H1 (cell line): ENCODE data around the gene SULF2. TPM values are rescaled to one million over a fixed set of nuclear protein-coding genes. Genes with fewer than 3 reads are reported as not detected.

Experiments used
- CTCF ChIA-PET: fragments of 300-600 bp; sonication (Branson Sonifier 250); formaldehyde crosslinking; loops from one replicate; lab custom pipeline; 2021; ENCODE audit not compliant: partially characterized antibody; lab: Charles Lee
- POLR2A ChIA-PET: fragments of 300-600 bp; sonication (Branson Sonifier 250); formaldehyde crosslinking; loops from one replicate; lab custom pipeline; 2021; ENCODE audit warnings: inconsistent platforms; ENCODE audit not compliant: partially characterized antibody; lab: Charles Lee
- DNase-seq, 2 experiments: peaks; one replicate each; pipeline versions ENCODE4 v3.0.0 to v3.0.0-alpha.2; 2010 to 2022; ENCODE audit warnings: low spot score in 2 of 2, low read depth in 1 of 2, mixed read lengths in 1 of 2
- FAIRE-seq: peaks from 2 replicates; lab custom pipeline; 2011; peaks lifted over from hg19 to GRCh38; lab: Jason Lieb, UNC
- H2AFZ ChIP-seq: 2 replicates; pipeline ENCODE4 v1.8.1; 2012; ENCODE audit warnings: low read length, inconsistent platforms
- H2AK5ac ChIP-seq: 2 replicates; pipeline ENCODE4 v1.6.1; 2013; ENCODE audit warnings: low read depth, low read length
- H2BK120ac ChIP-seq: replicated peaks from 2 replicates; pipeline ENCODE3; 2013; ENCODE audit warnings: low read depth, low read length, inconsistent platforms
- H2BK12ac ChIP-seq: 2 replicates; pipeline ENCODE4 v1.6.1; 2013; ENCODE audit warnings: low read depth, low read length
- H2BK15ac ChIP-seq: 2 replicates; pipeline ENCODE4 v1.6.1; 2013; ENCODE audit warnings: low read length
- H2BK20ac ChIP-seq: 2 replicates; pipeline ENCODE4 v1.6.1; 2013; ENCODE audit warnings: low read length
- H2BK5ac ChIP-seq: 2 replicates; pipeline ENCODE4 v1.6.1; 2013; ENCODE audit warnings: low read depth, low read length
- H3K14ac ChIP-seq: 2 replicates; pipeline ENCODE4 v1.6.1; 2013; ENCODE audit warnings: inconsistent platforms; ENCODE audit not compliant: insufficient read length
- H3K18ac ChIP-seq: 2 replicates; pipeline ENCODE4 v1.6.1; 2013; ENCODE audit warnings: low read length; ENCODE audit errors: extremely low read depth
- H3K23ac ChIP-seq: 2 replicates; pipeline ENCODE4 v1.6.1; 2013; ENCODE audit warnings: inconsistent platforms; ENCODE audit not compliant: insufficient read length
- H3K23me2 ChIP-seq: 2 replicates; pipeline ENCODE4 v1.6.1; 2013; ENCODE audit warnings: low read depth, low read length
- H3K27ac ChIP-seq: 2 replicates; pipeline ENCODE4 v1.6.1; 2011; ENCODE audit warnings: low read depth, low read length, inconsistent platforms
- H3K27me3 ChIP-seq, 4 experiments: replicated peaks in 1 of 4; 1 replicate in 1 of 4; 2 replicates in 3 of 4; pipeline versions ENCODE4 v1.6.1 to v1.8.1; 2011 to 2013; ENCODE audit warnings: low read length in 3 of 4, mild to moderate bottlenecking in 3 of 4, inconsistent platforms in 2 of 4, mixed read lengths in 2 of 4, moderate library complexity in 1 of 4; ENCODE audit not compliant: control insufficient read depth in 3 of 4, insufficient read depth in 3 of 4; ENCODE audit errors: extremely low read depth in 1 of 4
- H3K36me3 ChIP-seq, 4 experiments: 2 replicates each; pipeline versions ENCODE4 v1.6.1 to v1.8.1; 2011 to 2013; ENCODE audit warnings: mild to moderate bottlenecking in 4 of 4, low read length in 3 of 4, moderate library complexity in 2 of 4, control low read depth in 1 of 4, inconsistent platforms in 1 of 4; ENCODE audit not compliant: insufficient read depth in 4 of 4, control insufficient read depth in 2 of 4
- H3K4ac ChIP-seq: replicated peaks from 2 replicates; pipeline ENCODE3; 2013; ENCODE audit warnings: low read length, low read depth, mixed read lengths, inconsistent platforms; ENCODE audit not compliant: insufficient read length
- H3K4me1 ChIP-seq, 4 experiments: replicated peaks in 1 of 4; 1 replicate in 1 of 4; 2 replicates in 3 of 4; pipeline versions ENCODE4 v1.6.1 to v1.8.1; 2011 to 2013; ENCODE audit warnings: low read length in 3 of 4, inconsistent platforms in 2 of 4, mixed read lengths in 1 of 4; ENCODE audit not compliant: insufficient read depth in 4 of 4, control insufficient read depth in 3 of 4
- H3K4me2 ChIP-seq, 2 experiments: 2 replicates each; pipeline versions ENCODE4 v1.6.1 to v1.8.1; 2011 to 2013; ENCODE audit warnings: low read depth in 2 of 2, low read length in 2 of 2, control low read depth in 1 of 2, inconsistent platforms in 1 of 2, mild to moderate bottlenecking in 1 of 2; ENCODE audit not compliant: insufficient read depth in 1 of 2
- H3K4me3 ChIP-seq, 4 experiments: fragments of 200-600, 300-600 bp in 1 of 4; sonication (generic), shearing (Covaris generic), sonication (Bioruptor Twin) in 1 of 4; 2 replicates each; pipeline versions ENCODE4 v1.5.1 to v1.8.1; 2011 to 2016; ENCODE audit warnings: low read length in 4 of 4, low read depth in 3 of 4, control low read depth in 2 of 4, inconsistent platforms in 2 of 4, mild to moderate bottlenecking in 2 of 4, mixed read lengths in 1 of 4, moderate library complexity in 1 of 4; ENCODE audit not compliant: insufficient read depth in 2 of 4; ENCODE audit errors: extremely low read depth in 1 of 4
- H3K56ac ChIP-seq: replicated peaks from 2 replicates; pipeline ENCODE3; 2013; ENCODE audit warnings: low read depth, mild to moderate bottlenecking, mixed read lengths, low read length, inconsistent platforms; ENCODE audit not compliant: insufficient read length
- H3K79me1 ChIP-seq: 2 replicates; pipeline ENCODE4 v1.6.1; 2013; ENCODE audit warnings: low read depth, low read length, control low read depth
- H3K79me2 ChIP-seq, 2 experiments: 2 replicates each; pipeline versions ENCODE4 v1.6.1 to v1.8.1; 2012 to 2013; ENCODE audit warnings: low read length in 2 of 2, mild to moderate bottlenecking in 2 of 2, inconsistent platforms in 1 of 2; ENCODE audit not compliant: insufficient read depth in 2 of 2, control insufficient read depth in 1 of 2
- H3K9ac ChIP-seq, 4 experiments: replicated peaks in 1 of 4; 1 replicate in 1 of 4; 2 replicates in 3 of 4; pipeline versions ENCODE4 v1.6.1 to v1.8.1; 2011 to 2013; ENCODE audit warnings: low read depth in 3 of 4, low read length in 3 of 4, control low read depth in 2 of 4, mild to moderate bottlenecking in 2 of 4, moderate library complexity in 2 of 4, inconsistent platforms in 1 of 4; ENCODE audit errors: extremely low read depth in 1 of 4
- H3K9me3 ChIP-seq, 2 experiments: 2 replicates each; pipeline versions ENCODE4 v1.6.1 to v1.8.1; 2012 to 2013; ENCODE audit warnings: mild to moderate bottlenecking in 2 of 2, moderate library complexity in 2 of 2, control low read depth in 1 of 2, inconsistent platforms in 1 of 2, low read depth in 1 of 2, low read length in 1 of 2, mixed read lengths in 1 of 2; ENCODE audit not compliant: insufficient read depth in 2 of 2
- H4K20me1 ChIP-seq, 2 experiments: replicated peaks in 1 of 2; 2 replicates each; pipeline versions ENCODE3 to v1.8.1; 2011 to 2013; ENCODE audit warnings: inconsistent platforms in 2 of 2, low read length in 2 of 2, mild to moderate bottlenecking in 1 of 2; ENCODE audit not compliant: insufficient read depth in 2 of 2, control insufficient read depth in 1 of 2
- H4K5ac ChIP-seq: 2 replicates; pipeline ENCODE4 v1.6.1; 2013; ENCODE audit warnings: low read length, low read depth, mixed read lengths, inconsistent platforms; ENCODE audit not compliant: insufficient read length
- H4K8ac ChIP-seq: 2 replicates; pipeline ENCODE4 v1.8.0; 2013; ENCODE audit warnings: mild to moderate bottlenecking, moderate library complexity, low read length, inconsistent platforms; ENCODE audit not compliant: insufficient read depth; ENCODE audit errors: extremely low read depth
- H4K91ac ChIP-seq: replicated peaks from 2 replicates; pipeline ENCODE3; 2013; ENCODE audit warnings: low read length, mixed read lengths, inconsistent platforms; ENCODE audit not compliant: insufficient read length
- EGR1 ChIP-seq: IDR thresholded peaks from 2 replicates; pipeline ENCODE4 v1.6.1; 2011; ENCODE audit warnings: low read depth, low read length, borderline replicate concordance
- WGBS, 2 experiments: shearing (Covaris generic) in 1 of 2; methylation state at CpG; one replicate each; pipeline versions ENCODE4 v1.1.6 to v1.1.7; 2013 to 2015; ENCODE audit warnings: low lambda C conversion rate in 2 of 2, mixed read lengths in 2 of 2, inconsistent platforms in 1 of 2, low coverage in 1 of 2, missing lambda C conversion rate in 1 of 2; ENCODE audit not compliant: insufficient replicate concordance in 2 of 2, insufficient coverage in 1 of 2, insufficient read length in 1 of 2; ENCODE audit errors: extremely low coverage in 1 of 2, missing lambda C conversion rate in 1 of 2; 5-methylcytosine and 5-hydroxymethylcytosine counted together
- polyA plus RNA-seq, 7 experiments: library from polyadenylated mRNA; depleted of rRNA in 3 of 7; stranded (reverse) in 5 of 7; unstranded in 2 of 7; fragments of >200 nt in 5 of 7; fragments of 200-250 nt in 2 of 7; gene quantifications; 1 replicate in 5 of 7; 2 replicates in 1 of 7; 4 replicates in 1 of 7; pipeline versions ENCODE4 v1.2.1 to v1.2.3, GENCODE V29; 2011 to 2013; ENCODE audit warnings: missing spikeins in 2 of 7, mixed read lengths in 2 of 7
- total RNA-seq: library from RNA; stranded (reverse); fragmentation: NEBNext Ultra II Directional; extraction: Animal tissue kit (Norgen Biotek cat#: 25700); gene quantifications from 2 replicates; pipeline ENCODE4 v1.2.1, GENCODE V29; 2021

The SULF2 gene
- total and polyA plus RNA-seq, 2 of the 8 experiments (the other 6 are each of a cell fraction or from before 2014, with no cell fraction given): 15.7 to 28.2 TPM

DNA sequence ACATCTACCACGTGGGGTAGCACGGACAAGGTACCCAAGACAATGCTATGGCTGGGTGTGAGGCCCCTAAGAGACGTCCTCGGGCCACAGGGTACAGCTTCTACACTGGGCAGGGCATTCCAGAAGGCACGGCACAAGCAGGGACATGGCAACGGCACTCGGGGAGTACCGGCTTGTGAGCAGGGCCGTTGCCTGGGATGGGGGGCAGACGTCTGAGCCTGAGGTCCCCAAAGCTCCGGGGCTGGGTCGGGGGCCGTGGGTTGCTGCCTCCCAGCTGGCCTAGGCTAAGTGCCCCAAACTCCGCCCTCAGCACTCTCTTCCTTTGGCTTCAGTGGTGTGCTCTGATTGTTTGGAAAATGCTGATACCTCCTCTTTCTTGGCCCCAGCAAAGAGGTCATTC is 110.6 kb downstream of the SULF2 start:
- Histone ChIP-seq H2BK12ac (no peak overlapping the region), H3K79me2 (no peaks in the 10 kb centered on the region), H3K79me1 (no peaks in the 10 kb centered on the region), H3K18ac (no peak overlapping the region), H3K4me3 (no peak overlapping the region), H3K23ac (no peak overlapping the region), H3K14ac (no peak overlapping the region), H3K4me2 (no peak overlapping the region), H3K4ac (no peak overlapping the region), H3K4me1 (peaks cover 0 to 7% (median 2%) of the 10 kb centered on the region in 4 experiments; a peak in 5 of 7 replicates), H2BK15ac (peak overlapping the region; percentile 72; the same call in 1 of the 2 replicates), H3K27ac (no peak overlapping the region), H2BK20ac (no peak overlapping the region), H4K5ac (no peak overlapping the region), H2AK5ac (no peak overlapping the region), H3K27me3 (no peaks in the 10 kb centered on the region), H2AFZ (no peak overlapping the region), H3K56ac (no peak overlapping the region), H3K9ac (no peak overlapping the region), H2BK5ac (no peak overlapping the region), H4K8ac (no peak overlapping the region), H3K36me3 (no peaks in the 10 kb centered on the region), H3K23me2 (no peaks in the 10 kb centered on the region; the same call in 1 of the 2 replicates), H2BK120ac (no peak overlapping the region), H4K91ac (no peak overlapping the region), H4K20me1 (peaks cover 0 to 2% of the 10 kb centered on the region in 2 experiments), H3K9me3 (no peaks in the 10 kb centered on the region)
- FAIRE-seq: no peak
- no peak for TF ChIP-seq EGR1
- DNase-seq: no peak
- ChIA-PET CTCF (interaction anchor here (0.6 to 9.7 kb wide), 8 partner anchors 11 to 946 kb away, joined by 3 to 92 read pairs (median 6); no protein-coding TSS in a partner anchor), POLR2A (interaction anchor here (0.8 to 1.2 kb wide), 3 partner anchors 9 to 948 kb away, joined by 3 read pairs; no protein-coding TSS in a partner anchor)
- WGBS, 2 experiments: 95% methylated on average over 13 of the region's 14 CpGs; no CpG with 5 or more reads in 1 of the 2 experiments
